IPS-15b (cell line): Measurements from ENCODE around the gene RAB37.
A peak's percentile ranks its signal among the peaks of the same experiment; 100 is the strongest.

Experiments used
- H3K27me3 ChIP-seq: one replicate; pipeline ENCODE4 v1.6.1; 2013; ENCODE audit warnings: low read length; ENCODE audit not compliant: control insufficient read depth, insufficient read depth
- H3K36me3 ChIP-seq: one replicate; pipeline ENCODE4 v1.6.1; 2013; ENCODE audit warnings: low read length; ENCODE audit not compliant: control insufficient read depth, insufficient read depth
- H3K4me1 ChIP-seq: one replicate; pipeline ENCODE4 v1.6.1; 2013; ENCODE audit warnings: mild to moderate bottlenecking, low read length; ENCODE audit not compliant: control insufficient read depth, insufficient read depth
- H3K4me3 ChIP-seq: one replicate; pipeline ENCODE4 v1.5.1; 2013; ENCODE audit warnings: low read depth, low read length
- H3K9ac ChIP-seq: one replicate; pipeline ENCODE4 v1.6.1; 2013; ENCODE audit warnings: low read depth, mild to moderate bottlenecking, low read length
- H3K9me3 ChIP-seq: one replicate; pipeline ENCODE4 v1.6.1; 2013; ENCODE audit warnings: mild to moderate bottlenecking, low read length; ENCODE audit not compliant: control insufficient read depth, insufficient read depth

The RAB37 gene

GRCh38 chr17:74740641-74741387 lies 3.8 kb downstream of the RAB37 start:
- Histone ChIP-seq H3K4me3 (no peak overlapping the region), H3K9ac (no peak overlapping the region), H3K4me1 (peaks cover 8% of the 10 kb centered on the region)

DNA sequence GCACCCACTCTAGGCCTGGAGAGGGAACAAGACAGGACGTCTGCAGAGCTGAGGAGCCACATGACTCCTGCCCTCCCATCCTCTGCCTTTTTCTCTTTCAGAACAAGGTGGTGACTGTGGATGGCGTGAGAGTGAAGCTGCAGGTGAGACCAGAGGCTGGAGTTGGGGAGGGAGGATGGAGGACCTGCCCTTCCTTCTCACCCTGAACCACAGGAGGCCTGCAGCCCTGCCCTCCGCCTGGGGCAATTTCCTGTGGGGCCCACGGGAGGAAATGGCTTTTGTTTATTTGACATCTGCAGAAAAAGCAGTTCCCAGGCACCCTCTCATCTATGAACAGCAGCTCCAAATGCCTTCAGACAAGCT lies 5.1 kb downstream of the RAB37 start:
- Histone ChIP-seq H3K4me1 (peaks cover 19% of the 10 kb centered on the region), H3K4me3 (no peak overlapping the region), H3K9me3 (no peaks in the 10 kb centered on the region), H3K9ac (no peak overlapping the region), H3K36me3 (no peaks in the 10 kb centered on the region), H3K27me3 (no peaks in the 10 kb centered on the region)

More at GRCh38 chr17:74740641-74741387, 3.8 kb downstream of the RAB37 start:
- H3K36me3 ChIP-seq: no peaks in the 10 kb centered on the region
- H3K27me3 ChIP-seq: no peaks in the 10 kb centered on the region
- H3K9me3 ChIP-seq: no peaks in the 10 kb centered on the region

DNA sequence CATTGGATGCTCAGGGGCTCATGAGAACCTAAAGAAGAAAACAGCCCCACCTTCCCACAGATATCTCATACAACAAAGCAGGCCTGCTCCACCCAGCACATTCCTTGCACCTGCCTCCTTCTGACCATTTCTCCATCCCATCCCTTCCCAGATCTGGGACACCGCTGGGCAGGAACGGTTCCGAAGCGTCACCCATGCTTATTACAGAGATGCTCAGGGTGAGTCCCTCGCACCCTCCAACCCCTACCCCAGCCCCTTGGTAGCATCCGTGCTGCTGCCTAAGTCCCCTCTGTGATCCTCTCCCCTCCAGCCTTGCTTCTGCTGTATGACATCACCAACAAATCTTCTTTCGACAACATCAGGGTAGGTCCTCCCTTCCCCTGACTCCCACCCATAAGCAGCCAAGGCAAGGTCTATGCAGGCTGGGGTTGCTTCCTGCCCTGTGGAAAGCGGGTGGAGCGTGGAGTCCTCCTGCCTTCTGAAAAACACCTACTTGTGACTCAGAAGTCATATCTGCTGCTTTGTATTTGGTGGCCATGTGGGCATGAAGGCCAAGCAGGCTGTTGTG lies 6.0 kb downstream of the RAB37 start:
- Histone ChIP-seq H3K27me3 (no peaks in the 10 kb centered on the region), H3K9ac (no peak overlapping the region), H3K36me3 (no peaks in the 10 kb centered on the region), H3K4me1 (peaks cover 16% of the 10 kb centered on the region), H3K4me3 (no peak overlapping the region), H3K9me3 (no peaks in the 10 kb centered on the region)

DNA sequence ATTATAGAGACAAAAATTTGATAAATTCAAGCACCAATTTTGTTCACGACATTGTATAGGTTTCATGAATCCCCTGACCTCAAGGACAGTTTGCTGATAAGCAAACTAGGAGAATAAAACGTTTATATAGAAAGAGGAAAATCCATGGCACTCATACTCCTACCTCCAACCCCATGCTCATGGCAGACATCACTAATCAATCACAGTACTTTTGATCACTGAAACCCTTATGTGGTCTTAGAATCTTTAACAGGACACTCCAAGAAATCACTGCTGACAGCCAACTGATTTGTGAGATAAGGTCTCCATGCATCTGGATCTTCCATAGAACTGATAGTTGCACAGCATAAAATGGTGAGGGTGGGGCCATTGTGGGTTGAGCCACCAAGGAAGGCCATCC lies 6.7 kb downstream of the RAB37 start:
- H3K4me1 ChIP-seq: peaks cover 15% of the 10 kb centered on the region

GRCh38 chr17:74744349-74744713 lies 7.3 kb downstream of the RAB37 start:
- Histone ChIP-seq H3K9ac (no peak overlapping the region), H3K27me3 (no peaks in the 10 kb centered on the region), H3K36me3 (peaks cover 3% of the 10 kb centered on the region), H3K9me3 (no peaks in the 10 kb centered on the region), H3K4me1 (peaks cover 15% of the 10 kb centered on the region), H3K4me3 (no peak overlapping the region)

More for the DNA sequence above, 6.7 kb downstream of the RAB37 start:
- Histone ChIP-seq H3K4me3 (no peak overlapping the region), H3K36me3 (peaks cover 3% of the 10 kb centered on the region), H3K9ac (no peak overlapping the region), H3K9me3 (no peaks in the 10 kb centered on the region), H3K27me3 (no peaks in the 10 kb centered on the region)

DNA sequence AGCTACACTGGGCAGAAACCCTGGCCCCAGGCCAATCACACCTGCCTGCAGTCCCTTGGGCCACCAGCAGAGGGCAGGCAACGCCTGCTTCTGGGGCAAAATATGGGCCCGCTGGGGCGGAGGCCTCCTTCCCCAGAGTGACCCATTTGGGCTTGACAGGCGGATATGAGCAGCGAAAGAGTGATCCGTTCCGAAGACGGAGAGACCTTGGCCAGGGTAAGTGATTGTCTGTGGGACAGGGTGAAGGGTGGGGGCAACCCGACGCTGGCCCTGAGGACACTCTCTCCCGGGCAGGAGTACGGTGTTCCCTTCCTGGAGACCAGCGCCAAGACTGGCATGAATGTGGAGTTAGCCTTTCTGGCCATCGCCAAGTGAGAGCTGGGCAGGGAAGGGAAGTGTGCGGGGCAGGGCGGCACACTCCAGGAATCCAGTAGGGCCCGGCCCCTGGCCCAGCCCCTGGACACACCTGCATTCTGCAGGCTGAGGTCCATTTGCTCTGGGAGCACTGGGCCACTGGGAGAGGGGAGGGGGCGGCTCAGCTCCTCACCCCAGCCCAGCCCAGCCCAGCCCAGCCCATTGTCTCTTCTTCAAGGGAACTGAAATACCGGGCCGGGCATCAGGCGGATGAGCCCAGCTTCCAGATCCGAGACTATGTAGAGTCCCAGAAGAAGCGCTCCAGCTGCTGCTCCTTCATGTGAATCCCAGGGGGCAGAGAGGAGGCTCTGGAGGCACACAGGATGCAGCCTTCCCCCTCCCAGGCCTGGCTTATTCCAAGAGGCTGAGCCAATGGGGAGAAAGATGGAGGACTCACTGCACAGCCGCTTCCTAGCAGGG lies 7.9 kb downstream of the RAB37 start:
- Histone ChIP-seq H3K4me1 (peaks cover 15% of the 10 kb centered on the region), H3K9me3 (no peaks in the 10 kb centered on the region), H3K4me3 (peak overlapping the region; percentile 49), H3K36me3 (peaks cover 3% of the 10 kb centered on the region), H3K9ac (no peak overlapping the region), H3K27me3 (no peaks in the 10 kb centered on the region)

- H3K4me1 ChIP-seq: peaks cover 18% of the 10 kb centered on the region
Observed at GRCh38 chr17:74745548-74746177, 8.6 kb downstream of the RAB37 start.

DNA sequence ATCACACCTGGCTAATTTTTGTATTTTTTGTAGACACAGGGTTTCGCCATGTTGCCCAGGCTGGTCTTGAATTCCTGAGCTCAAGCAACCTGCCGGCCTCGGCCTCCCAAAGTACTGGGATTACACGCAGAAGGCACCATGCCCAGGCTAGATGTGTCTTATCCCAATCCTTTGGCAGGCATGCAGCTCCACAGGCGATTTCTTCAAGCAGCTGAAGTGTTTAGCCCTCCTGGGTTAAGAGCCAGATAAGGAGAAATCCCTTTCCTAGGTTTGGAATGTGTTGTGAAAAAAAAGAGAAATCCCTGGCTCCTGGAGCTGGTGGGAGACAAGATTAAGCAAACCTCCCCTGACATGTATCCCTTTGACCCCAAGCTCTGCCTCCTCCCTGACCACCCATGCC lies 9.3 kb downstream of the RAB37 start:
- H3K4me1 ChIP-seq: peaks cover 25% of the 10 kb centered on the region
- no peaks in the 10 kb centered on the region for H3K9me3 ChIP-seq
- peaks cover 6% of the 10 kb centered on the region for H3K36me3 ChIP-seq
- H3K4me3 ChIP-seq: no peak overlapping the region
- no peak overlapping the region for H3K9ac ChIP-seq
- H3K27me3 ChIP-seq: no peaks in the 10 kb centered on the region

More at GRCh38 chr17:74745548-74746177, 8.6 kb downstream of the RAB37 start:
- Histone ChIP-seq H3K36me3 (peaks cover 3% of the 10 kb centered on the region), H3K4me3 (peak overlapping the region; percentile 18), H3K9me3 (no peaks in the 10 kb centered on the region), H3K9ac (no peak overlapping the region), H3K27me3 (no peaks in the 10 kb centered on the region)

DNA sequence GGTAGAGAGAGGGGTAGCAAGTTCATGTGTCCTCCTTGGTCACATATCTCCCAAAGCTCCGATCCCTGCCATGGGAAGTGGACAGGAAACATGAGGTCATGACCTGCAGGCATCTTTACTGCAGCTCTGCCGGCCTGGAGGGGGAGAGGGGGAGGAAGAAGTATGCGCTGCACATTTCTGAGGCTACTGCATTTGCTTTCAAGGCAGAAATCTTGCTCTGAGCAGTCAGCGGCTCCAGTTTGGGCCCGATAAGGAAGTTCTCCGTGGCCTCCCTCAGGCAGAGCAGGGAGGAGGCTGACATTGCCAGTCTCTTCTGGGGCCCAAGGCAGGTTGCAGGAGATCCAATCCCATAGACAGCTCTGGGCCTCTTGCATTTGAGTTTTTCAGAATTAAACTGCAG lies 9.9 kb downstream of the RAB37 start:
- Histone ChIP-seq H3K4me3 (no peak overlapping the region), H3K9me3 (no peaks in the 10 kb centered on the region), H3K27me3 (no peaks in the 10 kb centered on the region), H3K9ac (no peak overlapping the region), H3K36me3 (peaks cover 6% of the 10 kb centered on the region), H3K4me1 (peaks cover 25% of the 10 kb centered on the region)

DNA sequence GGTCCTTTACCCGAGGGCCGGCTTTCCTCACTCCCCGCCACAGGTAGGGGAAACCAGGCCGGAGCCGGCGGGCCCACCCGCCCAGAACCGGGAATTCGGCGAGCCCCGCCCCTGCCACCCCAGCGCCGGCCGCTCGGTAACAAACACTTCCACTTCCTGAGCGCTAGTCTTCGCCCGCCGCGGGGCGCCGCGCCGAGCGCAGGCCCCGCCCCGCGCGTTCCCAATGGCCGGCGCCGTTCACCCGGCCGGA lies 11.1 kb downstream of the RAB37 start:
- Histone ChIP-seq H3K27me3 (no peaks in the 10 kb centered on the region), H3K4me1 (peaks cover 25% of the 10 kb centered on the region), H3K4me3 (peak overlapping the region; percentile 32), H3K9ac (no peak overlapping the region), H3K9me3 (no peaks in the 10 kb centered on the region), H3K36me3 (peaks cover 6% of the 10 kb centered on the region)

GRCh38 chr17:74748529-74749278 lies 11.6 kb downstream of the RAB37 start, which contains the start of gene NHERF1:
NHERF1 (plus strand) TSS chr17:74748628; CDS start chr17:74748847, 219 bp downstream.
- Histone ChIP-seq H3K27me3 (no peaks in the 10 kb centered on the region), H3K4me1 (peaks cover 25% of the 10 kb centered on the region), H3K36me3 (peaks cover 6% of the 10 kb centered on the region), H3K9me3 (no peaks in the 10 kb centered on the region), H3K4me3 (peak within 1 kb of the TSS; percentile 87), H3K9ac (peak within 1 kb of the TSS; percentile 73)
